Measurements from ENCODE around the gene CDH22. TPM values are rescaled to one million over a fixed set of nuclear protein-coding genes. Genes with fewer than 3 reads are reported as not detected.

CDH22 gene
- total and polyA plus RNA-seq, 7 donors = 0.11 to 1.4 (median 0.53) TPM

GRCh38 chr20:46285740-46286139 lies 22.6 kb downstream of the CDH22 start:
- H3K9me3 ChIP-seq = no peaks in the 10 kb centered on the region
- no peaks in the 10 kb centered on the region for H3K36me3 ChIP-seq (ENCODE audit: insufficient read depth in 1 of 2, low read depth in 1 of 2)
- H3K27ac ChIP-seq = no peak overlapping the region
- H3K4me1 ChIP-seq = no peaks in the 10 kb centered on the region
- TF ChIP-seq CTCF (IDR thresholded peaks at IDR 0.05) = no peak
- no peak for ATAC-seq
- DNase-seq = no peak
- no peak overlapping the region for H3K4me3 ChIP-seq
- 60 to 70% (median 60%) methylated on average over 3 of the region's 3 CpGs for WGBS, 3 donors
- intact Hi-C loops (cut with DNase I) = no loop called here
- H3K27me3 ChIP-seq (ENCODE audit: insufficient read depth in 3 of 3, low read length in 2 of 3) = peaks cover 0 to 56% (median 15%) of the 10 kb centered on the region in 3 donors

- intact Hi-C loops (cut with DNase I) = no loop called here
- peaks cover 0 to 62% (median 15%) of the 10 kb centered on the region in 3 donors for H3K27me3 ChIP-seq (ENCODE audit: insufficient read depth in 3 of 3, low read length in 2 of 3)
- 51 to 57% (median 54%) methylated on average over 8 of the region's 8 CpGs for WGBS, 3 donors
Measured at GRCh38 chr20:46285072-46285471, 23.2 kb downstream of the CDH22 start.

GRCh38 chr20:46284040-46284427 lies 24.3 kb downstream of the CDH22 start:
- Histone ChIP-seq H3K27me3 (ENCODE audit: insufficient read depth in 3 of 3, low read length in 2 of 3) (peaks cover 0 to 67% (median 15%) of the 10 kb centered on the region in 3 donors), H3K4me1 (no peaks in the 10 kb centered on the region), H3K9me3 (no peaks in the 10 kb centered on the region), H3K27ac (no peak overlapping the region), H3K36me3 (ENCODE audit: insufficient read depth in 1 of 2, low read depth in 1 of 2) (no peaks in the 10 kb centered on the region), H3K4me3 (no peak overlapping the region)
- ATAC-seq (no peak), DNase-seq (no peak)
- no peak for TF ChIP-seq CTCF (IDR thresholded peaks at IDR 0.05)
- intact Hi-C loops (cut with DNase I) = no loop called here
- 37 to 50% (median 47%) methylated on average over 7 of the region's 7 CpGs for WGBS, 3 donors

More at GRCh38 chr20:46285072-46285471, 23.2 kb downstream of the CDH22 start:
- DNase-seq (no peak), ATAC-seq (no peak)
- no peak for TF ChIP-seq CTCF (IDR thresholded peaks at IDR 0.05)
- H3K9me3 ChIP-seq = no peaks in the 10 kb centered on the region
- no peaks in the 10 kb centered on the region for H3K36me3 ChIP-seq (ENCODE audit: insufficient read depth in 1 of 2, low read depth in 1 of 2)
- no peak overlapping the region for H3K27ac ChIP-seq
- H3K4me3 ChIP-seq = no peak overlapping the region
- no peaks in the 10 kb centered on the region for H3K4me1 ChIP-seq

- Histone ChIP-seq H3K4me1 (no peaks in the 10 kb centered on the region), H3K27ac (no peak overlapping the region), H3K27me3 (ENCODE audit: insufficient read depth in 3 of 3, low read length in 2 of 3) (peaks cover 0 to 70% (median 15%) of the 10 kb centered on the region in 3 donors), H3K9me3 (no peaks in the 10 kb centered on the region), H3K4me3 (no peak overlapping the region), H3K36me3 (ENCODE audit: insufficient read depth in 1 of 2, low read depth in 1 of 2) (no peaks in the 10 kb centered on the region)
- intact Hi-C loops (cut with DNase I) = no loop called here
- WGBS, 3 donors = 58 to 59% (median 58%) methylated on average over 12 of the region's 12 CpGs
- TF ChIP-seq CTCF (IDR thresholded peaks at IDR 0.05) = no peak
- no peak for DNase-seq
- no peak for ATAC-seq
Measured at GRCh38 chr20:46283426-46284039, 24.8 kb downstream of the CDH22 start.

GRCh38 chr20:46282669-46283068 lies 25.6 kb downstream of the CDH22 start:
- no peaks in the 10 kb centered on the region for H3K36me3 ChIP-seq (ENCODE audit: insufficient read depth in 1 of 2, low read depth in 1 of 2)
- 18 to 23% (median 20%) methylated on average over 11 of the region's 11 CpGs for WGBS, 3 donors
- TF ChIP-seq CTCF (IDR thresholded peaks at IDR 0.05) = no peak
- H3K27ac ChIP-seq = no peak overlapping the region
- DNase-seq = no peak
- H3K4me3 ChIP-seq = no peak overlapping the region
- ATAC-seq = no peak
- no peaks in the 10 kb centered on the region for H3K9me3 ChIP-seq
- H3K27me3 ChIP-seq (ENCODE audit: insufficient read depth in 3 of 3, low read length in 2 of 3) = peaks cover 0 to 63% (median 9%) of the 10 kb centered on the region in 3 donors
- H3K4me1 ChIP-seq = no peaks in the 10 kb centered on the region
- intact Hi-C loops (cut with DNase I) = no loop called here

All from psoas muscle (tissue), 8 donors.